Right forelimb (tissue), 1 donor: ENCODE results near the gene HERC3.

Experiments
- DNase-seq: peaks from one replicate; pipeline ENCODE4 v3.0.0-alpha.2; 2018

Gene HERC3

DNA sequence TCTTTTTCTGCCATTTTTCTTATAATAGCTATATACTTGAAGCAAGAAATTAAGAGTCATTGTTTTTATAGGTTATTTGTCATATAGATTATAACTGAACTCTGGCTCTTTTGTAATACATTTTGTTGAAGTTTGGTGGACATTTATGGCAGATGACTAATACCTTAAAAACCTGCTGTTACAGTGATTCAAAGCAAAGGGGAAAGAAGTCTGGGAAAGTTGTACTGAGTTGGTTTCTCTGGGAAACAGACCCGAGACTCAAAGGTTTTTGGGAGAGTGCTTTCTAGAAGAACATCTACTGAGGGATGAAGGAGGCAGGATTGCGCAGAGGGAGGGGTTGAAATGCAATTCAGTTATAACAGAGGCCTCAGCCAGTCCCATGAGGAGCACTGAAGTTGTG is 69.5 kb downstream of the HERC3 start:
- no peak for DNase-seq

DNA sequence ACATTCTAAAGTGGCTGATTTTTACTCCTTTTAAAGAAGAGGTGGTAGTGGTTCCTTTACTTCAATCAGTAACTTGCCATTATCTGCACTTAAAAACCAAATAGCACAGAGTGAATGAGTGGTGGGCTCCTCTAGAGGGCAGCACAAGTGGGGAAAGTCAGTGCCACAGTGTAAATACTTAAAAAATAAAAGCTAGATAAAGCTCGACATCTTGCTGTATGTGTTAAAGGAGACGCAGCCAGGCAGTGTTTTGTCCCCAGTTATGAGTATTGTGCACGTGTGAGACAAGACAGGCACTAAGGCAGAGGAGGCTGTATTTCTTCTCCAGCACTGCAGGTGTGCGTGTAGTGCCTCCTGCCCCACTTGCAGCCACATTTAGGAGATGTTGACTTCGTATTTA is 80.7 kb downstream of the HERC3 start:
- peak; percentile 53 for DNase-seq

DNA sequence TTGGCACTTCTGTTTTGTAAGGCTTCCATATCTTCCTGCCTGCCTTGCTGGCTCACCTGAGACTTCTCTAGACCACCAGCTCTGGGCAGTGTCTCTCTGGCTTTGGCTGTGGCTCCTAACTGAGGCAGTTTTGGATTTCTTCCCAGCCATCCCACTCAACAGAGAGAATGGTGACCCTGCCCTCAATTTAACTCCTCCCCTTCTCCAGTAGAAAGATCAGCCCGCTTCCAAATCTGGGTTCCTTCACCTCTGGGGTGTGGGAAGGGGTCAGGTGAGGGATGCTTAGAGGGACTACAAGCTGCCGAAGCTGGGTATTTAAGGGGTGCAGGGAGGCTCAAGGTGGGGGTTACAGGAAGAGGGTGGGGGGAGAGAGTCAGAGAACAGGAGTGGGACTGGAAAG is 81.6 kb downstream of the HERC3 start:
- no peak for DNase-seq

DNA sequence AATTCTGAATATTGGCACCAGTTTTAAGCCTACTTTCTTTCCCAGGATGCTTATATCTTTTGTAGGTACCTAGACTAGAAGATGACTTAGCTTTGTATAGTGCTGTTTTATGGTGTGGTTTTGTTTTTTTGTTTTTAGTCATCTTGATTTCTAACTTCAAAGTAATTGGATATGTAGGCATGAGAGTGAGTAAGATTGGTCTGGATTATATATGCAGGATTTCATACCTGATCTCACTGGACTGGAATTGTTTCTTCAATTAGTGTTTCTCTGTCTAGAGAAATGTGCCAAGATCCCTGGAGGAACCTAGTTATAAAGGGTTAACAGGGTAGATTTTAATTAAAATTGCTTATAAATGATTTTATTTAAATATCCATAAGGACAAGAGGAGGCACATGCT is 82.3 kb downstream of the HERC3 start:
- no peak for DNase-seq

DNA sequence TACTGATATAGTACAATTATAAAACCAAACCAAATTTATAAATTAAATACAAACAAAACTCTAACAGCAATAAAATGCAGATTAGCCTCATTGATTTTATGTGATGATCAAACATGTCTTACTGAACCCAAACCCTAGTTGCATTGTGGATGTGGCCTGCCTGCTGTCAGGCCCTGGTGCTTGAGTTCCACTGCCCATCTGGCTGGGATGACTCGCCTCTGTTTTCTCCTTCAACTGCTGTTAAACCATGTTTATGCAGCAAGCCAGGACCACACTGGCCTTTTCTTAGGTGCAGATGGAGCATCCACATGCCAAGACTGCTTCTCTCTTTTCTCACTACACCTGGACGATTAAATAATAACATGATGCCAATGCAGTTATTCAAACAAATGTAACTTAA is 82.7 kb downstream of the HERC3 start:
- DNase-seq: no peak

DNA sequence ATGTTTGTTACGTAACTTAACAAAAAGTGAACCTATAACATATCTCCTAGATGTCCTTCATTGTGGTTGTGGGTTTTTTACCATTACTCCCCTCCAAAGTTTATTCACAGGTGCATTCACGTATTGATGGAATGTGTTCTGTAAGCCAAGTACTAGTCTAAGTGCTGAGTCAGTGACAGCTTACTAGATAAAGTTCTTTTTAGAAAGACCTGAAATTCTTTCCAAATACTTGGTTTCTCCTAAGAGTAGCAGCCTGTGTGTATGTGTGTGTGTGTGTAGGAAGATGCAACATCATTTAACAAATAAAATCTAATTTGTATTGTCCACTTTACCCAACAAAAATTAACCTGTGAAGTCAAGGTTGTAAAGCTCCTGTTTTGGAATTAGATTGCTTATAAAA is 83.3 kb downstream of the HERC3 start:
- no peak for DNase-seq

DNA sequence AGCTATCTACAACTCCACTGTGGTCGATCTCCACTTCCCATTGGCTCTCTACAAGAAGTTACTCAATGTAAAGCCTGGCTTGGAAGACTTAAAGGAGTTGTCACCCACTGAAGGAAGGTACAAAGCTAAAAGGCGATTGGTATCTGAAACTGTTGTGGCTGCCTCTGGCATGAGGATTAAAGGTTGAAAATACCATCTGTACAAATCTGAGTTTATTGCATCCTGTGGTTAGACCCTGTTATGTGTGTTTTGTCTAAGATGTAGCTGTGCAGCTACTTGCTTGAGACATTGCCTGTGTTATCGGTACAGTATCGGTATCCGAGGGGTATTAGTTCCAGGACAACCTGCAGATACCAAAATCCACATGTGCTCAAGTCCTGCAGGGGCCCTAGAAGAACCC is 88.9 kb downstream of the HERC3 start:
- DNase-seq: no peak

DNA sequence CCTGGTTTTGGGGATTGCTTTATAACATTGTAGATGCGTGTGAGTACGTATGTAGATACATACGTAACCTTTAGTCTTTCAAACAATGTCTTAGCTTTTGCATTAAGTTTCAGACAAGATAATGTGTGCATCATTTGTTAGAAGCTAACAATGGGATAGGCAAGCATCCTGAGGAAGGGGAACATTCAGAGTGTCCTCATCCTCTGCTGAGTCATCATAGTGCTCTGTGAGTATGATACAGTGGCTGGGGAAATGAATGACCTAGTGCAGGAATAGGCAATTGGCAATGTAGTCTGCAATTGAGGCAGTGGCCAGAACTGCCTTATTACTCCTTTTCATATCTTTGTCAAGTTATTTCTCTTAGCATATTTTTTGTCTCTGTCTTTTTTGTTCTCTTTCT is 98.1 kb downstream of the HERC3 start:
- no peak for DNase-seq

DNA sequence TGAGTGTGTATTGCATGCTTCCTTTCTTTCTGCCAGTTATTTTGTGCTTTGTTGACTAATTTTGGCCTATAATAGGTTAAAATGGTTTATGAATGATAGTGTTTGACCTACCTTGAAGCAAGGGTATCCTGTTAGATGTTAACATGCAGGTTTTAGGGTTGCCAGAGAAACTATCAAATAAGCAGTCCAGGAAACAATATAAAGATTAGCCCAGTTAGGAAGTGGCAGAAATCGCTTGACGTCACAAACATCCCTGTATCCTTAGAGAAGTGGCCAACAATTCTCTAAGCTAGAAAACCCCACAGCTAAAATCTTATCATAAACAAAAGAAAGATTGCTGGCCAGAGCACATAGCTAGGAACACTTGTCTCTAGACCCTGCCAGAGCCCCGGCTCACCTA is 101.5 kb downstream of the HERC3 start:
- DNase-seq: no peak

DNA sequence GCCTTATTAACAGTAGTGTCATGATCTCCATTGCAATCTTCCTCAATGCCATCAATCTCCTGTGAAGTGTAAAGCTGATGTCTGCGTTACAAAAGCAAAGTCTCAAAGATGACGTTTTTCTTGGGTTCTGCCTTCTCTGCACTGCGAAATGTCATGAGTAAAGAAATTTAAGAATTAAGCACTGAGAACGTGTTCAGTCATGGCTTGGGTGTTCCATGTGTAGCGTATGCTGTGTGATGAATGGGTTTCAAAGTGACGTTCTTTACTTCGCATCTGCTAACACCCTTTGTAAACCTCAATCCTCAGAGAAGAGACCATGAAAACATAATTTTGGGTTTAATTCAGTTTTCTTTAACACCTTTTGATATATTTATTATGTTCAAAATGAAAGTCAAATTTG is 104.3 kb downstream of the HERC3 start:
- DNase-seq: no peak

DNA sequence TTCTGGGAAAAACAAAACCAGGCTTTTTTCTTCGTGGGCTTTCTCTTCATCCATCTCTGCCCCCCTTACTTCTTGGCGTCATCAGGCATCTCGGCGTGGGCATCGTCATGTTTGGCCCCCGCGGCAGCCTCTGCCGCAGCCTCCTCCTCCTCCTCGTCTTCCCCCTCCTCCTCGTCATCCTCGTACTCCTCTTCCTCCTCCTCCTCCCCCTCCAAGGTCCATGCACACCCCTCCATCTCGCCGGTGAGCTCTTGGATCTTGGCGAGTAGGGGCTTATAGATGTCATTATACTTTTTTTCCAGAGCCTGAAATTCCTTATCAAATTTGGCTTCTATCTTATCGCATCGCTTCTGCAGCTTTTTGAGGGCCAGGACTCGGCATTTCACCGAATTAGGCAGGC is 104.9 kb downstream of the HERC3 start:
- no peak for DNase-seq

DNA sequence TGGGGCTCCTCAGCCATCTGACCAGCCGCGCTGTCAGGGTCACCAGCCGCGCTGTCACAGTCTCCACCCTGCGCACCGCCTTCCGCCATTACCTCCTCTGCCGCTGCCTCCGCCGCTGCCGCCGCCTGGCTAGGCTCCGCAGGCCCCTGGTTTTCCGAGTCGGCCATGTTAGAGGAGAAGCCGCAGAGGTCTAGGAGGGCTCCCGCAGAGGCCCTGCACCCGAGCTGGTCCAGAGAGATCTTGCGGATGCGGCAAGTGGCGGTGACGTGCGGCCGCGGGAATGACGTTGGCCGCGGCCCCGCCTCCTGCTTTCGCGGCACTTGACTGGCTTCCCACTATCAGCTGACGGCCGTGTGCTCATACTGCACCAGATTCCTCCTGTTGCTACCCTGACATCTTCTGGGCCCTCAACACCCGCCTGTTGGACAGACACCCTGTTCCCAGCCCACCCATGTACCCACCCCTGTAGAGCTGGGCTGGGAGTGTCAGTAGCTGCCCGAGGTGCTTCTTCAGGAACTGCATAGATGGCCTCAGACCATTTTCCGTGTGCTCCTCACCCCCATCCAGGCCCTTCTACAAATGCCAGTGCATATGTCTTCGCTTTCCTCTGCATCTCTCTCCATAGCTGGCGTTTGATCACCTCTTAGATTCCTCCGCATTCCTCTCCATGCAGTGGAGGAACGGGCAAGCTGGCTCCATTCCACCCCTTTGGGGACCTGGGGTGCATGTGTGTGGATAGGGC is 105.5 kb downstream of the HERC3 start, which contains the start of gene NAP1L5:
Gene NAP1L5 (minus strand): TSS at position 242 of the 742 bp plus-strand sequence. CDS start 75 bp downstream, at position 167.
- DNase-seq: peak; percentile 76

DNA sequence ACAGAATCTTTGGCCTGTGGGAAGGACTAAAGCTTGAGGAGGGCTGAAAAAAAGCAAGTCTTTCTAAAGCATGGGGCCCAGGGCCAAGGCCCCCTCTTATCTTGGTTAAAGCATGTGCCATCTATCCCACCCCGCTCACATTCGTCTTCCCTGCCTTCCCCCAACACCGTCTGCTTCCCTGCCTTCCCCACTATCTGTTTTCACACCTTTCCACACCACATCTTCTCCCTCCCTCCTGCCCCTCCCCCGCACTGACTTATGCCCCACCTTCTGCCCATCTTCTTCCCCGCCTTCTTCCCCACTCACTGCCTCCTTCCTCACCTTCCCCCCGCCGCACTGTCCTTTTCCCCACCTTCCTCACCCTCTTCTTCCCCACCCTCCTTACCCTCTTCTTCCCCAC is 106.2 kb downstream of the HERC3 start:
- DNase-seq: no peak

DNA sequence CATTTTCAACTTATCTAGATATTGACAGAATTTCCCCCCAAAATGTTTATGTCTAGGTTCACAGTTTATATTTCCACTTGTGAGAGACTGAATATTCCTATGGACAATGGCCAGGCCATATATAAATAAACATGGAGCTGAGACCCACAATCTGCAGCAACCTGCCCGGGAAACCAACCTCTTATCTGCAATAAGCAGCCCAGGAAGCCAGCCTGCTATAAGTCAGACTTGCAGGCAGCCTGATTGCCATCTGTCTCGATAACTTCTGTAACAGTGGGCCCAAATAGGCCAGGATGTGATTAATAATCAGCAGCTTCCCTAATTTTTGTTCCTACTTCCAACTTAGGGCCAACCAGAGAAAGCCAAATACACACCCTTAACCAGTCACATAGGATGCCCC is 110.5 kb downstream of the HERC3 start:
- no peak for DNase-seq

DNA sequence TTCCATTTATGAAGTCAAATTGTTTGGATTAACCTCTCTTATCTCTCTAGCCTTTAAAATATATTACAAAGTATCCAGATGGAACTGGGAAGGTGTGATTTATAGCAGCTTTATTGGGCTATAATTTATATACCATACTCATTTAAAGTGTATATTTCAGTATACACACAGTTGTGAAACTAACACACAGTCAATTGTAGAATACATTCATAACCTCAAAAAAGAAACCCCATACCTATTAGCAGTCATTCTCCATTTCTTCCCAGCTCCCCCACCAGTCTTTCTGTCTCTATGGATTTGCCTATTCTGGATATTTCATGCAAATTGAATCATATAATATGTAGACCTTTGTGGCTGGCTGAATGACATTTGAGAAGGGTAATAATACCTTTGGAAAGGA is 112.9 kb downstream of the HERC3 start:
- DNase-seq: no peak

DNA sequence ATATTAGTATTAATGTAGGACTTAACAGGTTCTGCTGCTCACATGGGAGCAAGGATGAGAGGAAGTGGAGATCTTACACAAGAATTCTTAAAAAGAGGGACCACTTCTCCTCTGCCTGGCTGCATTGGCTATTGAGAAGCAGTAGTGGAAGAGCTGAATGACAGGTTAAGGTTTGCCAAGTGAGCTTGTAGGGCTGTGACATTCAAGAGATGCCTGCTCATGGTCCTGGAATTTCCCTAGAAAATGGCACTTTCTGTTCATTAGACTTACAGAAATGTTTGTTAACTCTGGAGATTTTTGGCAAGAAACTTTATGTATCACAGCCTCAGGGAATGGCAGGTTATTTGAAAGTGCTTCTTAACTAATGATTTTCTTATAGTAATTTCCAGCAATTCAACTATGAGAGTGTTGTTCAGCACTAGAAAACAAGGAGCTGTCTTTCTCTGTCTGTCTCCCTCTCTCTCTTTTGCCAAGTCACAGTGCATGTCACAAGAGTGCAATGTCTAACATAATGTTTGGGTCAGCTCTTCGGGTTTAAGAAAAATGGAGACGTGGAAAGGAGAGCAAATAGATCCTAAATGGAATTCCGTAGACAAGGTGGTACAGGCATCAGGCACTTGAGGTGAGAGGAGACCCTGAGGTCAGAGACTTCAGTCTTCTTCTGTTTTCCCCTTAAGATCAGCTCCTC is 113.7 kb downstream of the HERC3 start:
- DNase-seq: no peak

DNA sequence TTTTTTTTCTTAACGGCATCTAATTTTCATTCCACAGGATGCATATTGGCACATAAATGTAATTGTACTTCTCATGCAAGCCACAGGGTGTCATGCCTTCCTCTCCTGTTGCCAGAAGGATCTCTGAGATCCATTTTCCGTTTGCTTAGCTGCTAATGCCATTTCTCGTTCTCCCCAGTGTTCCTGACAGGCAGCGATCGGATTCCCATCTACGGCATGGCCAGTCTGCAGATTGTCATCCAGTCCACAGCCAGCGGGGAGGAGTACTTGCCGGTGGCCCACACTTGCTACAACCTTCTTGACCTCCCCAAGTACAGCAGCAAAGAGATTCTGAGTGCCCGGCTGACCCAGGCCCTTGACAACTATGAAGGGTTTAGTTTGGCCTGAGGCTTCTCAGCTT is 114.3 kb downstream of the HERC3 start:
- DNase-seq: peak; percentile 58

DNA sequence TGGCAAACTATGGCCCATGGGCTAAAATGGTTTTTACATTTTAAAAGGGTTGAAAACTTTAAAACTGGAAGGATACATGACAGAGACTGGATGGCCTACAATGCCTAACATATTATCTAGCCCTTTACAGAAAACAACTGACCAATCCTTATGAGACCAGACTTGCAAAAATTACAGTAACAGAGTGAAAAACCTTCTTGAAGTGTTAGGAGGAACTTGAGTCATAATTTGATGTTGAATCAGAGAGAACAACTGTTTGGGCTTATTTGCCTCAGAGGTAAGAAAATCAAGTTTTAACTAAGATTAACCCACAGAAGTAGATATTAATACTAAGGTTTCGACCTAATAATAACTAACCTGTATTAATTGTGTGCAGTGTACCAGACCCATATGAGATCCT is 117.7 kb downstream of the HERC3 start:
- DNase-seq: no peak

DNA sequence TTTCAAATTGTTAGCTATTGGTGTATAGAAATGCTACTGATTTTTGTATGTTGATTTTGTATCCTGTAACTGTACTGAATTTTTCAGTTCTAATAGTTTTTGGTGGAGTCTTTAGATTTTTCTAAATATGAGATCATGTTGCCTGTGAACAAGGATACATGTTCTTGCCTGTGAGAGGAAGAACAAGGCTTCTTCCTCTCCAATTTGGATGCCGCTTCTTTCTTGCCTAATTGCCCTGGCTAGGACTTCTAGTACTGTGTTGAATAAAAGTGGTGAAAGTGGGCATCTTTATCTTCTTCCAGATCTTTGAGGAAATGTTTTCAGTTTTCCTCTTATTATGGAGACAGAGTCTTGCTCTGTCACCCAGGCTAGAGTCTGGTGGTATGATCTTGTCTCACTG is 121.5 kb downstream of the HERC3 start:
- DNase-seq: no peak

DNA sequence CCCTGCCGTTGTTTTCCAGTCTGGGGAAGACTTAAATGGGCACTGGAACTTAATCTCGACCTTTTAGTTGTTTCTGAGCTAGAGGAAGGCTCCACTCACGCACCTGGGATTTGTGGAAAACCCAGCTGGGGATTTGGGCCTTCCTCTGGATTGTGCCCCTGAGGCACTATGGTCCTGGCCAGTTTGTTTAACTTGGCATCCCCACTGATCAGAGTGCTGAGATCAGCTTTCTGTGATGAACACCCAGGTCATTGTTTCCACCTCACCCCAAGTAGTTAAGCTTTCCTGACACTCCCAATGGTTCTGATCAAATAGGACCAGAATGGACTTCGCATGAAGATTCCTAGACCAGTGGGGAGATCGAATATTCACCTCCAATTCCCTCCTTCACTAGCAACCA is 125.8 kb downstream of the HERC3 start:
- DNase-seq: no peak

DNA sequence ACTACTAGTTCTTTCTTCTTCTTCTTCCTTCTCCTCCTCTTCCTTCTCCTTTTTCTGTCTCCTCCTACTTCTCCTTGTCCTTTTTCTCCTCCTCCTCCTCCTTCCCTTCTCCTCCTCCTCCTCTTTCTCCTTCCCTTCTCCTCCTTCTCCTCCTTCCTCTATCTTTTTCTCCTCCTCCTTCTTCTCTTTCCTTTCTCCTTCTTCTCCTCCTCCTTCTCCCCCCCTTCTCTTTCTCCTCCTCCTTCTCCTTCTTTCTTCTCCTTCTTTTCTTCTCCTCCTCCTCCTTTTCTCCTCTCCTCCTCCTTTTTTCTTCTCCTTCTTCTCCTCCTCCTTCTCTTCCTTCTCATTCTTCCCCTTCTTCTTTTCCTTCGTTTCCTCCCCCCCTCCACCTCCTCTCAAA is 127.1 kb downstream of the HERC3 start:
- no peak for DNase-seq

DNA sequence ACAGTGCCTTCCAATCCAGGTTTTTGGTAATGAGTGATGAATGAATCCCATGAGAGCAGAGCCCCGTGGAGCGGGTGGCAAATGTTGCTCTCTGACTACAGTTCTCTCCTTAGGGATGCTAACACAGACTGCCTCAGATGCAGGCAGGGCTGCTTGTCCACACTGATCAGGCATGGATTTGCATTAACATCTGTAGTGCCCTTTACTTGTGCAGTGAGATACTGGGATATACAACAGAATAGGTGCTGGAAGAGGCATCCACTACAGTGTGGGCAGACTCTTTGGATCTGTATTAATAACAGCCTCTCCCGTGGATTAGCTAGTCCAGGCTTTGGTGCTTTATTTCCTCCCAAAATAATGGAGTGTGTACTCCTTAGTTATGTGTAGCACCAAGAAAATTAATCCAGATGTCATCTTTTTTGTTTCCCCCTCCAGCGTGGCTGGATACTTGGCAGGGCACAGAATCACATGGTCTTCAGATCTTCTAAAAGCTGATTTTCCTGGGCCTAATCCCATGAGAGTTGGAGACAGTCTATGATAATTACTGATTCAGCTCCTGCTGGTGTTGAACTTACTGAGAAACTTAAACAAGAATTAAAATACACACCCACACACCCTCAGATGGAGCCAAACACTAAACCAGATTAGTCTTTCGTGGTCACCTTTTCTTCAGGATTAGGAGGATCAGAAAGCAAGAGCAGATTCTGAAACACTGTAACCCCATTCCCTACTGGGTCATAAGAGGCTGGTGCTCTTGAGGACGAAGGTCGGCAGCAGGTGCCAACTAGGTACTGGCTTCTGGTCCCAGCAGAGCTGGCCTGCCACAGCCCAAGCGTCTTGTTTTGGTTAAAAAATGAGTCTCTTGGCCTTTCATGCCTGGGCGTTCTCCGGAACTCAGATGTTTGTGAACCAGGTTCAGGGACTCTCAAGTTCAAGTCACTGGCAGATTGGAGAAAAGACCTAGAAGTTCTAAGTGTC is 128.5 kb downstream of the HERC3 start:
- no peak for DNase-seq

DNA sequence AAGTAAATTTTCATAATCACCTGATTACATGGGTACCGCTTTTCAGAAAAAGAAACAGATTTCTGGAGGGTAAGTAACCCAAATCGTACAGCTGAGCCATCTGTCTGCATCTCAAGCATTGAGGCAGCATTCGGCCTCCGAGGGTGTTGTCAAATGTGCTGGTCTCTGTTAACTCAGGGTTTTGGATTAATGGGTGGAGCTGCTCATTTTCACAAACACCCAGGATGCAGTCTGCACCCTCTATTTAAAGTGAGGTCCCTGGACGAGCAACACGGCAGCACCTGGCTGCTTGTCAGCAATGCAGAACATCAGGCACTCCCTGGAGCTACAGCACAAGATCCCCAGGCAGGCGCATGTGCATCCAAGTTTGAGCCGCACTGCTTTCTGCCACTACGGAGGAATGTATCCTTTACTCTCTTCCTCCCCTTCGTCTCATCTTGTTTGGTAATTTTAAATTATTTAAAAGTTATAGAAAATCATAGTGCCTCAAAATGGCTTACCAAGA is 130.0 kb downstream of the HERC3 start:
- DNase-seq: no peak
